Smooth muscle cell (in vitro differentiated cells): Measurements from ENCODE around the gene CCSER2. TPM values are rescaled to one million over a fixed set of nuclear protein-coding genes. Genes with fewer than 3 reads are reported as not detected.

ENCODE experiments used
- DNase-seq: peaks from one replicate; lab custom pipeline; 2025; ENCODE audit not compliant: unreplicated experiment; lab: John Stamatoyannopoulos, UW
- H2AFZ ChIP-seq: fragments of 200-600 bp; sonication (generic); 2 replicates; pipeline ENCODE4 v1.6.0; 2016; ENCODE audit warnings: antibody characterized with exemption, low read depth, mild to moderate bottlenecking
- H3F3A ChIP-seq: fragments of 200-600 bp; sonication (generic); 2 replicates; pipeline ENCODE4 v1.6.0; 2017; ENCODE audit warnings: antibody characterized with exemption, low read depth
- H3K27ac ChIP-seq: fragments of 200-600 bp; sonication (generic); 2 replicates; pipeline ENCODE4 v1.5.1; 2016; ENCODE audit warnings: low read depth, mild to moderate bottlenecking
- H3K27me3 ChIP-seq: fragments of 200-600 bp; sonication (generic); 2 replicates; pipeline ENCODE4 v1.6.1; 2016; ENCODE audit warnings: low read depth, mild to moderate bottlenecking
- H3K36me3 ChIP-seq: fragments of 200-600 bp; sonication (generic); 2 replicates; pipeline ENCODE4 v1.5.1; 2016; ENCODE audit warnings: low read depth
- H3K4me1 ChIP-seq: fragments of 200-600 bp; sonication (generic); 2 replicates; pipeline ENCODE4 v1.5.1; 2016; ENCODE audit warnings: low read depth
- H3K4me2 ChIP-seq: fragments of 200-600 bp; sonication (generic); 2 replicates; pipeline ENCODE4 v1.6.0; 2016; ENCODE audit warnings: mild to moderate bottlenecking
- H3K4me3 ChIP-seq: fragments of 200-600 bp; sonication (generic); 2 replicates; pipeline ENCODE4 v1.5.1; 2016; ENCODE audit warnings: mild to moderate bottlenecking
- H3K79me2 ChIP-seq: fragments of 200-600 bp; sonication (generic); 2 replicates; pipeline ENCODE4 v1.6.0; 2016; ENCODE audit warnings: low read depth, mild to moderate bottlenecking
- H3K9ac ChIP-seq: fragments of 200-600 bp; sonication (generic); 2 replicates; pipeline ENCODE4 v1.6.0; 2016; ENCODE audit warnings: low read depth
- H3K9me3 ChIP-seq: fragments of 200-600 bp; sonication (generic); replicated peaks from 2 replicates; pipeline ENCODE4 v1.5.1; 2016; ENCODE audit warnings: low read depth
- H4K20me1 ChIP-seq: fragments of 200-600 bp; sonication (generic); 2 replicates; pipeline ENCODE4 v1.6.0; 2016; ENCODE audit warnings: low read depth
- CTCF ChIP-seq: fragments of 200-600 bp; sonication (generic); IDR thresholded peaks from 2 replicates; pipeline ENCODE4 v1.5.1; 2017; ENCODE audit warnings: borderline replicate concordance, mild to moderate bottlenecking, antibody characterized with exemption; ENCODE audit not compliant: insufficient read depth, poor library complexity, severe bottlenecking
- WGBS: methylation state at CpG from one replicate; pipeline ENCODE4 v1.1.7; 2016; ENCODE audit warnings: low lambda C conversion rate; 5-methylcytosine and 5-hydroxymethylcytosine counted together
- polyA plus RNA-seq: library from polyadenylated mRNA; unstranded; fragments of >200 nt; fragmentation: Nextera tagmentation; extraction: Ambion mirVana; gene quantifications from 2 replicates; pipeline ENCODE4 v1.2.1, GENCODE V29; 2016
- total RNA-seq: library from RNA; depleted of rRNA; stranded (reverse); fragments of >200 nt; gene quantifications from 2 replicates; pipeline ENCODE4 v1.2.3, GENCODE V29; 2014

Gene CCSER2
- total and polyA plus RNA-seq, 2 experiments from 2014 or later, result 32.8 to 42.1 TPM

GRCh38 chr10:84550756-84551436, 222.5 kb downstream of the CCSER2 start:
- no peak overlapping the region for H3K4me2 ChIP-seq
- WGBS, result 93% methylated on average over 5 of the region's 5 CpGs

GRCh38 chr10:84551437-84552120, 223.2 kb downstream of the CCSER2 start:
- Histone ChIP-seq H3K27me3 (peaks cover 36% of the 10 kb centered on the region), H3K4me1 (no peaks in the 10 kb centered on the region), H4K20me1 (no peaks in the 10 kb centered on the region), H2AFZ (no peak overlapping the region), H3K36me3 (no peaks in the 10 kb centered on the region), H3K9ac (no peak overlapping the region), H3K4me3 (no peak overlapping the region), H3K9me3 (no peaks in the 10 kb centered on the region), H3K27ac (no peak overlapping the region), H3K4me2 (no peak overlapping the region), H3K79me2 (no peaks in the 10 kb centered on the region), H3F3A (no peaks in the 10 kb centered on the region)
- no peak for DNase-seq
- no peak for TF ChIP-seq CTCF
- WGBS, result 88% methylated on average over 6 of the region's 6 CpGs

More at GRCh38 chr10:84550756-84551436, 222.5 kb downstream of the CCSER2 start:
- H3K4me3 ChIP-seq, result no peak overlapping the region
- TF ChIP-seq CTCF, result no peak
- H4K20me1 ChIP-seq, result no peaks in the 10 kb centered on the region
- no peak overlapping the region for H2AFZ ChIP-seq
- H3F3A ChIP-seq, result no peaks in the 10 kb centered on the region
- H3K27me3 ChIP-seq, result peaks cover 36% of the 10 kb centered on the region
- no peaks in the 10 kb centered on the region for H3K36me3 ChIP-seq
- H3K79me2 ChIP-seq, result no peaks in the 10 kb centered on the region
- no peaks in the 10 kb centered on the region for H3K4me1 ChIP-seq
- no peak for DNase-seq
- no peaks in the 10 kb centered on the region for H3K9me3 ChIP-seq
- H3K27ac ChIP-seq, result no peak overlapping the region
- H3K9ac ChIP-seq, result no peak overlapping the region

GRCh38 chr10:84552478-84552877, 224.1 kb downstream of the CCSER2 start:
- H3K27me3 ChIP-seq, result peaks cover 36% of the 10 kb centered on the region
- no peaks in the 10 kb centered on the region for H3K4me1 ChIP-seq
- no peak overlapping the region for H3K4me2 ChIP-seq
- no peak overlapping the region for H3K4me3 ChIP-seq
- H4K20me1 ChIP-seq, result no peaks in the 10 kb centered on the region
- no peaks in the 10 kb centered on the region for H3K79me2 ChIP-seq
- 64% methylated on average over 3 of the region's 3 CpGs for WGBS
- H3K9me3 ChIP-seq, result no peaks in the 10 kb centered on the region
- H3K36me3 ChIP-seq, result no peaks in the 10 kb centered on the region
- H2AFZ ChIP-seq, result no peak overlapping the region
- no peak overlapping the region for H3K27ac ChIP-seq
- no peak for TF ChIP-seq CTCF
- no peak for DNase-seq
- H3K9ac ChIP-seq, result no peak overlapping the region
- no peaks in the 10 kb centered on the region for H3F3A ChIP-seq

GRCh38 chr10:84562592-84562991, 234.2 kb downstream of the CCSER2 start:
- 92% methylated on average over 6 of the region's 6 CpGs for WGBS
- H3K36me3 ChIP-seq, result no peaks in the 10 kb centered on the region
- H3F3A ChIP-seq, result no peaks in the 10 kb centered on the region
- no peak overlapping the region for H3K4me3 ChIP-seq
- H3K9me3 ChIP-seq, result no peaks in the 10 kb centered on the region
- no peak overlapping the region for H3K9ac ChIP-seq
- peaks cover 7% of the 10 kb centered on the region for H3K4me1 ChIP-seq
- no peak for DNase-seq
- H3K27ac ChIP-seq, result no peak overlapping the region
- peaks cover 6% of the 10 kb centered on the region for H3K27me3 ChIP-seq
- TF ChIP-seq CTCF, result no peak
- no peak overlapping the region for H2AFZ ChIP-seq
- no peak overlapping the region for H3K4me2 ChIP-seq
- H4K20me1 ChIP-seq, result no peaks in the 10 kb centered on the region
- H3K79me2 ChIP-seq, result no peaks in the 10 kb centered on the region
